Retinal pigment epithelial cell (primary cell): ENCODE data around the gene ANXA5.
"Not testable (repeated sequence)": the region's sequence is repeated elsewhere in the genome, so short reads cannot be mapped to it uniquely, and the experiment has no call there.

Source experiments
- DNase-seq: peaks from one replicate; pipeline ENCODE4 v3.0.0-alpha.2; 2010; ENCODE audit warnings: low read depth
- H3K4me3 ChIP-seq: 2 replicates; pipeline ENCODE4 v1.5.1; 2011; ENCODE audit warnings: mild to moderate bottlenecking, low read length, control low read depth, moderate library complexity
- CTCF ChIP-seq: conservative IDR thresholded peaks from 2 replicates; pipeline ENCODE4 v1.5.1; 2011; ENCODE audit warnings: low read depth, low read length, control low read depth, inconsistent platforms

The ANXA5 gene

GRCh38 chr4:121737846-121738554 lies 41.2 kb upstream of the ANXA5 start:
- H3K4me3 ChIP-seq = no peak overlapping the region
- no peak for TF ChIP-seq CTCF
- no peak for DNase-seq

GRCh38 chr4:121736735-121737351 lies 40.1 kb upstream of the ANXA5 start:
- DNase-seq = no peak
- TF ChIP-seq CTCF = peak; percentile 67
- H3K4me3 ChIP-seq = no peak overlapping the region

GRCh38 chr4:121734571-121734970 lies 37.8 kb upstream of the ANXA5 start:
- no peak overlapping the region for H3K4me3 ChIP-seq
- no peak for TF ChIP-seq CTCF
- no peak for DNase-seq

GRCh38 chr4:121733942-121734341 lies 37.2 kb upstream of the ANXA5 start:
- no peak for TF ChIP-seq CTCF
- H3K4me3 ChIP-seq = no peak overlapping the region
- DNase-seq = no peak

GRCh38 chr4:121729753-121730152 lies 33.0 kb upstream of the ANXA5 start:
- not testable (repeated sequence) for H3K4me3 ChIP-seq, DNase-seq

- TF ChIP-seq CTCF = no peak
- no peak overlapping the region for H3K4me3 ChIP-seq
- DNase-seq = no peak
Observed at GRCh38 chr4:121728798-121729226, 32.0 kb upstream of the ANXA5 start.

- TF ChIP-seq CTCF = no peak
- no peak for DNase-seq
- H3K4me3 ChIP-seq = no peak overlapping the region
Observed at GRCh38 chr4:121728066-121728465, 31.3 kb upstream of the ANXA5 start.
